Nephron progenitor cell (in vitro differentiated cells): ENCODE measurements around the gene RSRP1.
A peak's percentile ranks its signal among the peaks of the same experiment; 100 is the strongest.
"Not testable (repeated sequence)": the region's sequence is repeated elsewhere in the genome, so short reads cannot be mapped to it uniquely, and the experiment has no call there.

ENCODE experiments used
- DNase-seq: peaks from one replicate; pipeline ENCODE4 v3.0.0; 2021
- H3K27ac Mint-ChIP-seq: 2 replicates; pipeline ENCODE4 v1.8.0; 2021; ENCODE audit warnings: mild to moderate bottlenecking, moderate library complexity, mixed read lengths
- H3K27me3 Mint-ChIP-seq: 2 replicates; pipeline ENCODE4 v1.8.0; 2021; ENCODE audit warnings: mild to moderate bottlenecking, low read depth, mixed read lengths; ENCODE audit not compliant: poor library complexity
- H3K36me3 Mint-ChIP-seq: 2 replicates; pipeline ENCODE4 v1.8.0; 2021; ENCODE audit warnings: low read depth, mixed read lengths
- H3K4me1 Mint-ChIP-seq: 2 replicates; pipeline ENCODE4 v1.8.0; 2021; ENCODE audit warnings: mixed read lengths
- H3K4me3 Mint-ChIP-seq: 2 replicates; pipeline ENCODE4 v1.8.0; 2021; ENCODE audit warnings: mild to moderate bottlenecking, moderate library complexity, mixed read lengths
- H3K9me3 Mint-ChIP-seq: 2 replicates; pipeline ENCODE4 v1.8.0; 2021; ENCODE audit warnings: mild to moderate bottlenecking, moderate library complexity, mixed read lengths
- CTCF ChIP-seq: fragments of 200-600 bp; sonication (generic); IDR thresholded peaks from 2 replicates; pipeline ENCODE4 v1.5.0; 2021; ENCODE audit warnings: antibody characterized with exemption

Gene RSRP1

DNA sequence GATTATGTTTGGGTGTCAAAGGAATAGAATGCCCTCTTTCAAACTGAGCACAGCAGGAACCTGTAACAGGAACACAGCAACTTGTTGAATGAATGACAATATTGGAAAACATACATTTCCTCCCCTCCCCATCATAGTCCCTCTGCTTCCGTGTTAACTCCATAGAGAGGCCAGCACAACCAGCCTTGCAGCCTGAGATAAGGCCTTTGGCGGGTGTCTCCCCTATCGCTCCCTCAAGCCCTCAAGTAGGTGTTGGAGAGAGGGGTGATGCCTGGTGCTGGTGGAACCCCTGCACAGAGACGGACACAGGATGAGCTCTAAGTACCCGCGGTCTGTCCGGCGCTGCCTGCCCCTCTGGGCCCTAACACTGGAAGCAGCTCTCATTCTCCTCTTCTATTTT lies 25.0 kb upstream of the RSRP1 start, which contains the start of gene RHD:
Gene RHD (plus strand): TSS at position 272 of the 400 bp plus-strand sequence. CDS start 39 bp downstream, at position 311.
- not testable (repeated sequence) for H3K4me1 Mint-ChIP-seq, H3K4me3 Mint-ChIP-seq, H3K27ac Mint-ChIP-seq, H3K36me3 Mint-ChIP-seq, H3K9me3 Mint-ChIP-seq, DNase-seq
- peaks cover 26% of the 10 kb centered on the region for H3K27me3 Mint-ChIP-seq

DNA sequence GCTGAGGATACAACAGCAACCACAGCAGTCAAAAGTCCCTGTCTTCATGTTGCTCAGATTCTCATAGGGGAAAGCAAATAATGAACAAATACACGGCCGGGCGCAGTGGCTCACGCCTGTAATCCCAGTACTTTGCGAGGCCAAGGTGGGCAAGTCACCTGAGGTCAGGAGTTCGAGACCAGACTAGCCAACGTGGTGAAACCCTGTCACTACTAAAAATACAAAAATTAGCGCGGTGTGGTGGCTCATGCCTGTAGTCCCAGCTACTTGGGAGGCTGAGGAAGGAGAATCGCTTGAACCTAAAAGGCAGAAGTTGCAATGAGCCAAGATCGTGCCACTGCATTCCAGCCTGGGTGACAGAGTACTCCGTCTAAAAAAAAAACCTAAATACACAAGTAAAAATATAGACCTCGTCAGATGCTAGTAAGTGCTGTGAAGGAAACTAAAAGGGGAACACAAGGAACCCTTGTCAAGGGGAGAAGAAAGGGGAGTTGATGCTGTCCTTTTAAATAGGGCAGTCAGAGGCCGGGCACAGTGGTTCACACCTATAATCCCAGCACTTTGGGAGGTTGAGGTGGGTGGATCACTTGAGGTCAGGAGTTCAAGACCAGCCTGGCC lies 21.0 kb upstream of the RSRP1 start:
- H3K27ac Mint-ChIP-seq, DNase-seq, H3K36me3 Mint-ChIP-seq, H3K4me1 Mint-ChIP-seq, H3K9me3 Mint-ChIP-seq: not testable (repeated sequence)
- H3K27me3 Mint-ChIP-seq, result peaks cover 26% of the 10 kb centered on the region
- H3K4me3 Mint-ChIP-seq, result peak overlapping the region; percentile 74

DNA sequence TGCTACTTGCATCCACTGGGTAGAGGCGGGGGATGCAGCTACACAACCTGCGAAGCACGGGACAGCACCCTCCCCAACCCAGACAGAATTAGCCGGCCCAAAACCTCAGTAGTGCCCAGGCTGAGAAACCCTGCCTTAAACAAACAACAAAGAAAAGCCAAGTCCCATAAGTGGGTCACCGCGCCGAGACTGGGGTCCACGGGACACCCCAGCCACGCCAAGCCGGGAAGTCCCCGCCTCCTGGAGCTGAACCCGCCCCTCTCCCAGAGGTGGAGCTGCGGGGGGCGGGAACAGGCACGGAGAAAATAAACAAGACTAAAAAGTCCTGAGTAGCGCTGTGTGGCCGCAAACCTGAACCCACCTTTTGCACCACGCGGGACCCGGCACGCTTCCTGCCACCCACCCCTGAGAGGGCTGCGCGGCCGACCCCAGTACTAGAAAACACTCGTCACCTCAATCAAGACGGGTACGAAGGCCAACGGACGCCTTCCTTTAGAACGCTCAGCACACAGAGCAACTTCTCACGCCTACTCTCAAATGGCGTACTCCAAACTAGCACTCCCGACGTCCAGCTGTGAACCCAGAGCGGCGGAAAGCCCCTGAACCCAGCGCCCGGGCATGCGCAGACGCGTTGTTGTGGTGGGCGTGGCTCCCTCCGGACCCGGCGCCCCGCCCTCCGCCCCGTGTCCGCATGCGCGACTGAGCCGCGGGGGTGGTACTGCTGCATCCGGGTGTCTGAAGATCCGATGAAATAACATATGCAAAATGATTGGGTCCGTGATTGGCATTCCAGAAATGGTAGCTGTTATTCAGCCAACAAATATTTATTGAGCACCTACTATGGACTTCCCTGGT lies 20.3 kb upstream of the RSRP1 start:
- H3K4me3 Mint-ChIP-seq, result peak overlapping the region; percentile 74
- not testable (repeated sequence) for H3K9me3 Mint-ChIP-seq, H3K36me3 Mint-ChIP-seq, H3K4me1 Mint-ChIP-seq, H3K27ac Mint-ChIP-seq
- H3K27me3 Mint-ChIP-seq, result peaks cover 26% of the 10 kb centered on the region
- peak; percentile 78 for DNase-seq

DNA sequence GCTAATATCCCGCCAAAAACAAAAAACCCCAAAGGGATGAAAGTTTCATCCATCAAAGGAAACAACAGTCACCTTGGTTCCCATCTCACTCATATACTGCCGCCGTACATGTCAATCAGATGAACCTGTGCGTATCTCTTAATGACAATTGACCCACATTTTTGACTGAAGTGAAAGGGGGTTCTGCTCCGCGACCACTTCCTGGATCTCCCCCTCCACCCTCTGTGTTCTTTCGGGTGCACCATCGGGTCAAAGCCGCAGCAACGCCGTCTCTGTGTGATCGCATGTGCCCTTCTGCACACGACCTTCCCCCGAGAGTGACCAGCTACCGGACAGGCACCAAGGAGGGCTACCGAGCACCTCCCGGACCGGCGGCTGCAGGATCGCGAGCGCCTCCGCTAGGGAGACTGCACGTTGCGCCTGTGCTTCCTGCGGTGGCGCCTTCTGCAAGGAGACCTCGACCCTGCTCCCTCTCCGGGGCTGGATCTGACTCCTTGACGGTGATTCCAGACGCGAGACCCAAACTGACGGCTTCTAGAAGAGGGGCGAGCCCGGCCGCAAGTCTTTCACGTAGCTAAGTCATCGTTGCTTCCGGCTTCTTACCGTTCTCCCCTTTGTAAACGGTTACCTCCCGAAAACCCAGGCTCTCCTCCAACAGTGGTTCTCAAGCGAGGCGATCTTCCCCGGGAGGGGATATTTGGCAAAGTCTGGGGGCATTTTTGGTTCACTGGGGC lies 19.5 kb upstream of the RSRP1 start:
- not testable (repeated sequence) for H3K27ac Mint-ChIP-seq
- peaks cover 15% of the 10 kb centered on the region for H3K36me3 Mint-ChIP-seq
- DNase-seq, result peak; percentile 27

GRCh38 chr1:25260336-25260735 lies 13.1 kb upstream of the RSRP1 start:
- not testable (repeated sequence) for H3K4me3 Mint-ChIP-seq, DNase-seq, H3K27me3 Mint-ChIP-seq, H3K9me3 Mint-ChIP-seq, H3K27ac Mint-ChIP-seq
- H3K36me3 Mint-ChIP-seq, result peaks cover 15% of the 10 kb centered on the region
- H3K4me1 Mint-ChIP-seq, result peaks cover 20% of the 10 kb centered on the region

More for the DNA sequence above, 19.5 kb upstream of the RSRP1 start:
- H3K9me3 Mint-ChIP-seq, H3K4me1 Mint-ChIP-seq: not testable (repeated sequence)
- peak overlapping the region; percentile 91 for H3K4me3 Mint-ChIP-seq
- H3K27me3 Mint-ChIP-seq, result peaks cover 30% of the 10 kb centered on the region

DNA sequence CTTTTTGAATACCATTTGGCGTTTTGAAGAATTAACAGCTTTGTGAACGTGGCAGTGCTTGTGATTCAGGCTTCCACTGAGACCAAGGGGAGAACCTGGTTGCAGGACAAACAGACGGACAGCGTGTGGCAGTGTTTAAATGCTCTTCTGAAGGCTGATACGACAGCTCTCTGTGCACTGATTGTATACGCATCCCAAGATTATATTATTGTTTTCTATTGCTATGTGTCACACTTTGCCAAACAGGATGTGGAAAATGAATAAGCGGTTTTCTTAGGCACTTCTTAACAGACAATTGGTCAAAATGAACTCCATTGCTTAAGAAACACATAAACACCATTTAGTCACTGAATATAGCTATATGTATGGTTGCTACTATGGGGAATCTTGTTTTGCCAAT lies 12.6 kb upstream of the RSRP1 start:
- DNase-seq, H3K9me3 Mint-ChIP-seq, H3K27ac Mint-ChIP-seq, H3K4me3 Mint-ChIP-seq, H3K27me3 Mint-ChIP-seq: not testable (repeated sequence)
- H3K4me1 Mint-ChIP-seq, result peaks cover 20% of the 10 kb centered on the region
- peaks cover 15% of the 10 kb centered on the region for H3K36me3 Mint-ChIP-seq

DNA sequence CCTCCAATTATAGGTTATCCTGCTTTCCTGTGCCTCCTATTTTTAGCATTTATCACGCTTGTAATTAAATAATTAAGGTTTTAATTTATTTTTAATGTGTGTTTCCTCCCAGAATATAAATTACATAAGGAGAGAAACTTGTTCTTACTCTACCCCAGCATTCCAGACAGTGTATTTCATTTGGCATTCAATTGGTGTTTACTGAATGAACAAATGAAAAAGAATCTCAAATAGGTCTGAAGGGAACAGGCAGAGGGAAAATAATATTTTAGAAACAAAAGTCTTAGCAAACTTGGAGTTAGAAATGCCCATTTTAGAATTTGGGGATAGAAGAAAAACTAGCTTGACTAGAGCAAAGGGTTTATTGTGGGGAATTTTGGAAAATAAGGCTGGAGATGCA lies 9.9 kb upstream of the RSRP1 start:
- TF ChIP-seq CTCF, result no peak
- no peak for DNase-seq
- Mint-ChIP-seq H3K27me3 (peaks cover 3% of the 10 kb centered on the region), H3K4me1 (peaks cover 20% of the 10 kb centered on the region), H3K9me3 (no peaks in the 10 kb centered on the region), H3K4me3 (no peak overlapping the region), H3K36me3 (peaks cover 3% of the 10 kb centered on the region), H3K27ac (no peak overlapping the region)

DNA sequence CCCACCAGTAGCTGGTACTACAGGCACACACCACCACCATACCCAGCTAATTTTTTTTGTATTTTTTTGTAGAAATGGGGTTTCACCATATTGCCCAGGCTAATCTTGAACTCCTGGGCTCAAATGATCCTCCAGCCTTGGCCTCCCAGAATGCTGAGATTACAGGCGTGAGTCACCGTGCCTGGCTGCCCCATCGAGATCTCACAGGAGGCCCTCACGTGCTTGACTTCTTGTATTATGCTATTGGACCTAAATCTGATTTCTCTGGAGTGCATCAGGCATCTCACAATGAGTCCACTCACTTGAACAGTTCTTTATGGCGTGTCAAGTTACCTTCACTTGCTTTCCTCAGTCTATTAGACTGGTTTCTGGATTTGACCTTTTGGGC lies 9.3 kb upstream of the RSRP1 start:
- DNase-seq, result no peak
- Mint-ChIP-seq H3K4me1 (peaks cover 20% of the 10 kb centered on the region), H3K27ac (no peak overlapping the region)

More for the DNA sequence above, 9.3 kb upstream of the RSRP1 start:
- no peak for TF ChIP-seq CTCF
- no peaks in the 10 kb centered on the region for H3K36me3 Mint-ChIP-seq
- H3K27me3 Mint-ChIP-seq, result peaks cover 7% of the 10 kb centered on the region
- H3K4me3 Mint-ChIP-seq, result no peak overlapping the region
- no peaks in the 10 kb centered on the region for H3K9me3 Mint-ChIP-seq
